Globus pallidus (tissue), 1 donor: ENCODE results near the gene FGF7.
"Not testable (repeated sequence)": the region's sequence is repeated elsewhere in the genome, so short reads cannot be mapped to it uniquely, and the experiment has no call there.

Experiments
- DNase-seq: peaks from one replicate; pipeline ENCODE4 v3.0.0-alpha.2; 2015; ENCODE audit warnings: low spot score

FGF7 gene

DNA sequence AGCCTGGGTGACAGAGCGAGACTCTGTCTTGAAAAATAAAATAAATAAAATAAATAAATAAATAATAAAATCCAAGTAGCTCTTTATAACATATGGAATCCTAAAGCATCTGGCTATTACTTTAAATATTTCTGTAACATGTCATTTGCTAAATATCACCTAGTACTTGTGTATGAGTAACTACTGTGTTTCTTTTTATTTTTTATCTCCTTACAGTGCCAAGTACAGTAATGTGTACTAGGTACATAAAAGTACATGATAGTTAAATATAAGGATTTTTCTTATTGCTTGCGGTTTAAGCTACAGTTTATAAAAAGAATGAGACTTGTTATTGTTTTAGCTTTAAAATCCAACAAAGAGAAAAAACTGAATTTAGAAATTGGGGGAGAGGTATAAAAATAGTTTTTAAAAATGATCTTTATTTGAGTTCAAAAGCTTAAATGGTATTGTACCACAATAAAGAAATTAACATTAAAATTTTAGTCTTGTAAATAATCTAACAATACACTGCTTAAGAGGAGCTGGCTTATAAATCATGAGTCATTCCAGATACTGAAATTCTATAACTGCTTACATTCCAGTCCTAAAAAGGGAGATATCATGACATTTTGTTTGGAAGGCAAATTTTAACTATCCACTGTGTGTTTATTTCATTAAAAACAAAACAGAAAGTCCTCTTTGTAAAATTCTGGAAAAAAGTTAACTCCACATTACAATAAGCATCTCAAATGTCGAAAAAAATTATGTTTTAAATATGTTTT is 73.1 kb downstream of the FGF7 start:
- DNase-seq: no peak

DNA sequence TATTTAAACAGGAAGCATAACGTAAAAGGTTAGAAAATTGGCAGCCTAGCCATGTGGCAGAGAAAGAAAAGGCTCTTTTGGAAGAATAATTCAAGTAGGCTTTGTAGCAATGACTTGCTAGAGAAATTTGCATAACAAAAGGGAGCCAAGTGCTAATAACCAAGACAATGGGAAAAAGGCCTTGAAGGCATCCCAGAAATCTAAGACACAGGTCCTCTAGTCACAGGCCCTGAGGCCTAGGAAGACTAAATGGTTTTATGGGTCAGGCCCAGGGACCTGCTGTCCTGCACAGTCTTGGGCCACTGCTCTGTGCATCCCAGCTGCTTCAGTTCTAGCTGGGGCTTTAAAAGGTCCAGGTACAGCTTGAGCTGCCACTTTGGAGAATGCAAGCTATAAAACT is 78.5 kb downstream of the FGF7 start:
- no peak for DNase-seq

DNA sequence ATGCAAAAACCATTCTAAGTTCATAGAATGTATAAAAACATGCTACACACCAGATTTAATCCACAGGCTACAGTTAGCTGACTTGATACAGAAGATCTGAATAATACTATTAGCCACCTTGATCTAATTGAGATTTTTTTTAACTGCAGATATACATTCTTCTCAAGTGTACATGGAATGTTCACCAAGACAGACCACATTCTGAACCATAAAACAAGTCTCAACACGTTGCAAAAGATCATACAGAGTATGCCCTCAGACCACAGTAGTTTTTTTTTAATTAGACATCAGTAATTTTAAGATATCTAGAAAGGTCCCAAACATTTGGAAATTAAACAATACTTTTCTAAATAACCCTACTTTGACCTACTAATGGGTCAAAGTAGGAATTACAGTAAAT is 83.3 kb downstream of the FGF7 start:
- no peak for DNase-seq

DNA sequence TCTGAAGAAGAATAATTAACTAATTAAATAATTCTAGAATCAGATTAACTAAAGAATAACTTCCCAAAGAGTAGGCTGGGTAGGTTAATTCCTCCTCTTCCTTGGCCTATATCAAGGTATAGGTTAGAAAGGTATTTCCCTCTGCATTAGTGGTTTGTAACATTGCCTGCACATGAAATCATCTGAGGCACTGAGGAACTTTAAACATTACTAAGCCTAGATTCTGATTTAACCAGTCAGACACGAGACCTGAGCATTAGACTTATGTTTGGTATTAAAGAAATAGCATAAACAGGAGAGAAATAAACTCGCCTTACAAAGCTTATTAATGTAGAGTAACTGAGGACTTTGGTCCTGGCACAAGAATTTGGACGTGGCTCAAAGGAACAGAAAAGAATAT is 84.2 kb downstream of the FGF7 start:
- no peak for DNase-seq

DNA sequence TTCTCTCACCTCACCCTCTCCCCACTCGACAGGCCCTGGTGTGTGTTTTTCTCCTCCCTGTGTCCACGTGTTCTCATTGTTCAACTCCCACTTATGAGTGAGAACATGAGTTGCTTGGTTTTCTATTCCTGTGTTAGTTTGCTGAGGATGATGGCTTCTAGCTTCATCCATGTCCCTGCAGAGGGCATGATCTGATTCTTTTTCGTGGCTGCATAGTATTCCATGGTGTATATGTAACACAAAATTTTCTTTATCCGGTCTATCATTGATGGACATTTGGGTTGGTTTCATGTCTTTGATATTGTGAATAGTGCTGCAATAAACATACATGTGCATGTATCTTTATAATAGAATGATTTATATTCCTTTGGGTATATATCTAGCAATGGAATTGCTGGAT is 89.7 kb downstream of the FGF7 start:
- not testable (repeated sequence) for DNase-seq

DNA sequence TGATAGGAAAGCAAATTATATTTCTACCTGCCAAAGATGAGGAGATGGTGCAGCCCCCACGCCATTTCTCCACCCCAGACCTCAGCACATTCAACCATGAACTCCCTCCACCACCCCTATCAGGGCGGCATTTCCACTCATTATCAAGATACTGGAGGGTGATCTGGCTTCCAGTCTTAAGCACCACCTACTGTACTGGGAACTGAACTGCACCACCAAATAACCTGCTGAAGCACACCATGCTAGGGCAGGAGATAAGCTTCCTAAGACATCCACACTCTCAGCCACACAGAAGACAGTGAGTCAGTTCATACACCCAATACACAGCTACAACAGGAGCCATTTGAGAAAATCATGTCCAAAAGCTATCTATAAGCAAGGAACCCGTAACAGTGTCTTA is 98.8 kb downstream of the FGF7 start:
- DNase-seq: no peak

DNA sequence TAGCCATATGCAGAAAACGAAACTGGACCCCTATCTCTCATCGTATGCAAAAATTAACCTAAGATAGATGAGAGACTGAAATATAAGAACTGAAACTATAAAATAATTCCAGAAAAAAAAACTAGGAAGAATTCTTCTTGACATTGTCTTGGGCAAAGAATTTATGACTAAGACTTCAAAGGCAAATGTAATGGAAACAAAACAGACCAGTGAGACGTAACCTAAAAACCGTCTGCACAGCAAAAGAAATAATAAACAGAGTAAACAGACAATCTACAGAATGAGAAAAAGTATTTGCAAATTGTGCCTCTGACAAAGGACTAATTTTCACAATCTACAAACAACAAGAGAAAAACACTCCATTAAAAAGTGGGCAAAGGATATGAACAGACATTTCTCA is 105.2 kb downstream of the FGF7 start:
- no peak for DNase-seq

DNA sequence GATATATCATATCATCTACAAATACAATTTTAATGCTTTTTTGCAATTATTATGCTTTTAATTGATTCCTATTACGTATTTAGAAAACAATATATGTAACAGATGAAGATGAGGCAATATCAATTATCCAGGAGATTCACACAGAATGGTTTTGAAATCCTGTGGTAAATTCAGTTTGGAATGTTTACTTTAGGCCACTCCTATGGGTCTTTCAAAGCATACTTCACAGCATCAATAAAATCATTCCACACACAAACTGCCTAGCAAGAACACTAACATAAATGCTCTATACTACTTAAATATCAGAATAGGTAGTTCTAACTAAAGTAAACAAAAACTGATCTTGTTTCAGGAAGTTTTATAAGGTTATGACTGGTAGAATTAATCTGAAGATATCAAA is 107.0 kb downstream of the FGF7 start:
- DNase-seq: no peak
